DND-41 (cell line): ENCODE measurements around the gene ABCB11.

Experiments
- CTCF ChIP-seq: IDR thresholded peaks from 2 replicates; pipeline ENCODE4 v1.5.1; 2012; ENCODE audit warnings: borderline replicate concordance, low read length, moderate library complexity, mild to moderate bottlenecking; ENCODE audit not compliant: poor library complexity, severe bottlenecking; ENCODE audit errors: extremely low read depth
- EZH2 ChIP-seq: IDR thresholded peaks from 3 replicates; pipeline ENCODE4 v1.6.1; 2012; ENCODE audit warnings: borderline replicate concordance, low read depth, mild to moderate bottlenecking, moderate library complexity, low read length, inconsistent platforms; ENCODE audit not compliant: severe bottlenecking

- TF ChIP-seq CTCF (no peak), EZH2 (no peak)
Observed at GRCh38 chr2:168929031-168929430, 102.1 kb downstream of the ABCB11 start.
